A673 (cell line): ENCODE results near the gene GULP1. TPM values are rescaled to one million over a fixed set of nuclear protein-coding genes. Genes with fewer than 3 reads are reported as not detected.

Source experiments
- BruUV-seq: library from RNA; stranded (reverse); fragments of 400-500 nt; replicated peaks from 2 replicates; lab custom pipeline; 2021; lab: Mats Ljungman, UMichigan
- CTCF ChIA-PET: fragments of 300-600 bp; sonication (Branson Sonifier 250); formaldehyde crosslinking; loops from one replicate; lab custom pipeline; 2022; ENCODE audit warnings: antibody characterized with exemption; lab: Charles Lee
- POLR2A ChIA-PET: fragments of 300-600 bp; sonication (Branson Sonifier 250); formaldehyde crosslinking; loops from one replicate; lab custom pipeline; 2022; ENCODE audit warnings: antibody characterized with exemption; ENCODE audit not compliant: low non-redundant PET; lab: Charles Lee
- DNase-seq: peaks from one replicate; pipeline ENCODE4 v3.0.0-alpha.2; 2015; ENCODE audit warnings: low spot score
- H3K27ac ChIP-seq: fragments of 200-600 bp; sonication (generic); 2 replicates; pipeline ENCODE4 v1.5.1; 2016; ENCODE audit warnings: mixed run types, low read depth, mild to moderate bottlenecking, mixed read lengths, antibody characterized with exemption, low read length; ENCODE audit not compliant: poor library complexity, severe bottlenecking
- H3K27me3 ChIP-seq: fragments of 200-600 bp; sonication (generic); replicated peaks from 2 replicates; pipeline ENCODE4 v1.6.1; 2017; ENCODE audit warnings: mixed run types, low read depth, mild to moderate bottlenecking, mixed read lengths, antibody characterized with exemption, low read length; ENCODE audit not compliant: insufficient read depth, poor library complexity
- H3K36me3 ChIP-seq: fragments of 200-600 bp; sonication (generic); 2 replicates; pipeline ENCODE4 v1.6.1; 2016; ENCODE audit warnings: mixed run types, mild to moderate bottlenecking, mixed read lengths, antibody characterized with exemption, low read length; ENCODE audit not compliant: insufficient read depth, poor library complexity, severe bottlenecking
- H3K4me1 ChIP-seq: fragments of 200-600 bp; sonication (generic); 2 replicates; pipeline ENCODE4 v1.6.1; 2017; ENCODE audit warnings: mixed run types, mild to moderate bottlenecking, mixed read lengths, antibody characterized with exemption, low read length; ENCODE audit not compliant: insufficient read depth, poor library complexity, severe bottlenecking
- H3K4me3 ChIP-seq: fragments of 200-600 bp; sonication (generic); 2 replicates; pipeline ENCODE4 v1.5.1; 2016; ENCODE audit warnings: low read depth, mixed run types, mild to moderate bottlenecking, mixed read lengths, low read length; ENCODE audit not compliant: poor library complexity, severe bottlenecking
- H3K9me3 ChIP-seq: fragments of 200-600 bp; sonication (generic); 2 replicates; pipeline ENCODE4 v1.6.1; 2016; ENCODE audit warnings: mixed run types, low read depth, mild to moderate bottlenecking, mixed read lengths, antibody characterized with exemption, low read length; ENCODE audit not compliant: poor library complexity, severe bottlenecking
- EZH2 ChIP-seq: fragments of 200-600 bp; sonication (generic); IDR thresholded peaks from 2 replicates; pipeline ENCODE4 v1.6.1; 2017; ENCODE audit warnings: borderline replicate concordance, low read depth, mild to moderate bottlenecking, mixed read lengths, antibody characterized with exemption, low read length; ENCODE audit not compliant: poor library complexity, severe bottlenecking
- intact Hi-C: fragments of 100-400 bp; cut with micrococcal nuclease; formaldehyde crosslinking; loops from one replicate; pipeline ENCODE4 v1.10.0; 2022; ENCODE audit not compliant: unreplicated experiment
- total RNA-seq: library from RNA; stranded (reverse); gene quantifications from 2 replicates; pipeline ENCODE4 v1.2.3, GENCODE V29; 2021
- TF ChIP-seq, protein P1 (sequence below): fragments of 300-800, 200-600 bp; sonication (generic); conservative IDR thresholded peaks from 2 replicates; pipeline ENCODE4 v1.5.1; 2017; ENCODE audit warnings: low read depth, mild to moderate bottlenecking, antibody characterized with exemption, low read length, moderate library complexity, mixed read lengths

The GULP1 gene
- total RNA-seq, 1 experiment from 2014 or later: 7.2 TPM

DNA sequence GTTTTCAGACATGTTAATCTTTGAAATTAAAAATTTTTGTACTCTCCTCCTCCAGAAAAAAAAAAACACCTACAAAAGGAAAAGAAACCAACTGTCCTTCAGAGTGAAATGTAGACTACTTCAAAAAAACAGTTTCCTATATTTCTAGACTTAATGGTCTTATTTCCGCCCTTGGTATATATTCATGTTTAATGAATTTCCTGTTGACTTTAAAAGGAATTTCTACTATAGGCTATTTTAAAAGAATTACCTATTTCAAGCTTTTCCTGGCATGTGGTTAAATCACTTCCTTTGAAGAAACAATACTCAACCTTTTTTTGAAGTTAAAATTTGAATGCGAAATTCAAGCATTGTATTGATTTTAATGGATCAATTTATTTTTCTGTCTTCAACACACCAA lies 29.2 kb downstream of the GULP1 start:
- no peak overlapping the region for H3K4me3 ChIP-seq
- H3K4me1 ChIP-seq: peaks cover 21% of the 10 kb centered on the region
- H3K27me3 ChIP-seq: no peaks in the 10 kb centered on the region
- H3K36me3 ChIP-seq: no peaks in the 10 kb centered on the region
- DNase-seq: peak; percentile 57
- no peaks in the 10 kb centered on the region for H3K9me3 ChIP-seq
- ChIA-PET CTCF (no interaction called here), POLR2A (no interaction called here)
- no peak overlapping the region for H3K27ac ChIP-seq
- no peak for TF ChIP-seq EZH2
- TF ChIP-seq, protein P1, sequence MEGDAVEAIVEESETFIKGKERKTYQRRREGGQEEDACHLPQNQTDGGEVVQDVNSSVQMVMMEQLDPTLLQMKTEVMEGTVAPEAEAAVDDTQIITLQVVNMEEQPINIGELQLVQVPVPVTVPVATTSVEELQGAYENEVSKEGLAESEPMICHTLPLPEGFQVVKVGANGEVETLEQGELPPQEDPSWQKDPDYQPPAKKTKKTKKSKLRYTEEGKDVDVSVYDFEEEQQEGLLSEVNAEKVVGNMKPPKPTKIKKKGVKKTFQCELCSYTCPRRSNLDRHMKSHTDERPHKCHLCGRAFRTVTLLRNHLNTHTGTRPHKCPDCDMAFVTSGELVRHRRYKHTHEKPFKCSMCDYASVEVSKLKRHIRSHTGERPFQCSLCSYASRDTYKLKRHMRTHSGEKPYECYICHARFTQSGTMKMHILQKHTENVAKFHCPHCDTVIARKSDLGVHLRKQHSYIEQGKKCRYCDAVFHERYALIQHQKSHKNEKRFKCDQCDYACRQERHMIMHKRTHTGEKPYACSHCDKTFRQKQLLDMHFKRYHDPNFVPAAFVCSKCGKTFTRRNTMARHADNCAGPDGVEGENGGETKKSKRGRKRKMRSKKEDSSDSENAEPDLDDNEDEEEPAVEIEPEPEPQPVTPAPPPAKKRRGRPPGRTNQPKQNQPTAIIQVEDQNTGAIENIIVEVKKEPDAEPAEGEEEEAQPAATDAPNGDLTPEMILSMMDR: no peak
- intact Hi-C loops: no loop called here
- BruUV-seq: no TSS peak

- no TSS peak for BruUV-seq
- no peaks in the 10 kb centered on the region for H3K9me3 ChIP-seq
- no peak overlapping the region for H3K4me3 ChIP-seq
- POLR2A ChIA-PET: no interaction called here
- intact Hi-C loops: no loop called here
- H3K27ac ChIP-seq: no peak overlapping the region
- TF ChIP-seq EZH2: no peak
- TF ChIP-seq, protein P1: no peak
- H3K27me3 ChIP-seq: no peaks in the 10 kb centered on the region
- no peaks in the 10 kb centered on the region for H3K36me3 ChIP-seq
- CTCF ChIA-PET: no interaction called here
- no peak for DNase-seq
- peaks cover 23% of the 10 kb centered on the region for H3K4me1 ChIP-seq
Measured at GRCh38 chr2:188322569-188323551, 31.2 kb downstream of the GULP1 start.

GRCh38 chr2:188324067-188324466 lies 32.4 kb downstream of the GULP1 start:
- intact Hi-C loops: no loop called here
- no peak overlapping the region for H3K27ac ChIP-seq
- H3K27me3 ChIP-seq: no peaks in the 10 kb centered on the region
- BruUV-seq: no TSS peak
- CTCF ChIA-PET: no interaction called here
- peaks cover 23% of the 10 kb centered on the region for H3K4me1 ChIP-seq
- no peaks in the 10 kb centered on the region for H3K36me3 ChIP-seq
- no peak for TF ChIP-seq EZH2
- TF ChIP-seq, protein P1: no peak
- DNase-seq: no peak
- H3K9me3 ChIP-seq: no peaks in the 10 kb centered on the region
- H3K4me3 ChIP-seq: no peak overlapping the region
- POLR2A ChIA-PET: no interaction called here
